ENCODE data around the gene RASL12.

Gene RASL12

DNA sequence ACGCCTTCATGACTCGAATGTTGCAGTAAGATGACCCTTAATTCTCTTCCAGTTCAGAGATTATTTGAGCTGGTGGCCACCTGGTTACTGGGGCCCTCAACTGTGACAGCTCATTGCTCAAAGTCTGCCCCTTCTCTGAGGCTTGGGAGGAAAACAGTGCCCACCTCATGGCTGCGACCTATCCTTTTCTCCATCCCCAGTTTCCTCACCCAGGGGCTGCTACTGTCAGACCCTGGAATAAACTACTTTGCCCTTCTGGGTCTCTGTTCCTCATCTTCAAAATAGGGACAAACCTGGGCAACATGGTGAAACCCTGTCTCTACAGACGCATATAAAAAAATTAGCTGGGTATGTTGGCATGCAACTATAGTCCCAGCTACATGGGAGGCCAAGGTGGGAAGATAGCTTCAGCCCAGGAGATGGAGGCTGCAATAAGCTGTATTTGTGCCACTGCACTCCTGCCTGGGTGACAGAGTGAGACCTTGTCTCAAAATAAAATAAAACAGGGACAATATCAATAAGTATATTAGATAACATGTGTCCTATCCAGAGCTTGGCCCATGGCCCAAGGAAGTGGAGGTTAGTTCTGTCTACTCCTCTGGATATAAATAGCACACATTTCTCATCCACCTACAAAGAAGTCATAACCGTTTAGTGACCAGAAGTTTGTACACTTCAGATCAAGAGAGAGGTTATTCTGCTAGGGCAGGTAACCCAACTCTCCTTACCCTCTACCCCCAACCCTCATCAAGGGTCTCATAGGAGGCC lies 2.2 kb upstream of the RASL12 start:
- no peak for TF ChIP-seq EZH2phosphoT487 (IDR thresholded peaks at IDR 0.05; ENCODE audit: borderline replicate concordance)
- TF ChIP-seq, protein P1, sequence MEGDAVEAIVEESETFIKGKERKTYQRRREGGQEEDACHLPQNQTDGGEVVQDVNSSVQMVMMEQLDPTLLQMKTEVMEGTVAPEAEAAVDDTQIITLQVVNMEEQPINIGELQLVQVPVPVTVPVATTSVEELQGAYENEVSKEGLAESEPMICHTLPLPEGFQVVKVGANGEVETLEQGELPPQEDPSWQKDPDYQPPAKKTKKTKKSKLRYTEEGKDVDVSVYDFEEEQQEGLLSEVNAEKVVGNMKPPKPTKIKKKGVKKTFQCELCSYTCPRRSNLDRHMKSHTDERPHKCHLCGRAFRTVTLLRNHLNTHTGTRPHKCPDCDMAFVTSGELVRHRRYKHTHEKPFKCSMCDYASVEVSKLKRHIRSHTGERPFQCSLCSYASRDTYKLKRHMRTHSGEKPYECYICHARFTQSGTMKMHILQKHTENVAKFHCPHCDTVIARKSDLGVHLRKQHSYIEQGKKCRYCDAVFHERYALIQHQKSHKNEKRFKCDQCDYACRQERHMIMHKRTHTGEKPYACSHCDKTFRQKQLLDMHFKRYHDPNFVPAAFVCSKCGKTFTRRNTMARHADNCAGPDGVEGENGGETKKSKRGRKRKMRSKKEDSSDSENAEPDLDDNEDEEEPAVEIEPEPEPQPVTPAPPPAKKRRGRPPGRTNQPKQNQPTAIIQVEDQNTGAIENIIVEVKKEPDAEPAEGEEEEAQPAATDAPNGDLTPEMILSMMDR (conservative IDR thresholded peaks at IDR 0.05; ENCODE audit: low read length), result no peak
- Histone ChIP-seq H3K79me2 (ENCODE audit: insufficient read depth, low read length) (no peaks in the 10 kb centered on the region), H4K20me1 (ENCODE audit: insufficient read depth, low read length, poor library complexity, severe bottlenecking) (no peaks in the 10 kb centered on the region), H3K4me3 (ENCODE audit: low read length, poor library complexity, severe bottlenecking) (no peak overlapping the region), H3K4me2 (ENCODE audit: low read depth, low read length, poor library complexity, severe bottlenecking) (no peak overlapping the region), H3K9ac (ENCODE audit: low read depth, low read length, poor library complexity, severe bottlenecking) (no peak overlapping the region), H3K9me2 (replicated peaks; ENCODE audit: low read depth, low read length) (no peaks in the 10 kb centered on the region), H3K4me1 (ENCODE audit: insufficient read depth, low read length, poor library complexity, severe bottlenecking) (peaks cover 21% of the 10 kb centered on the region), H3K9me3 (ENCODE audit: insufficient read depth, low read depth, low read length) (no peaks in the 10 kb centered on the region), H3K27me3 (ENCODE audit: insufficient read depth, low read length, poor library complexity, severe bottlenecking) (no peaks in the 10 kb centered on the region), H3K36me3 (ENCODE audit: insufficient read depth, low read length) (no peaks in the 10 kb centered on the region), H3F3A (ENCODE audit: low read depth) (no peaks in the 10 kb centered on the region), H2AFZ (ENCODE audit: low read length) (no peak overlapping the region)

DNA sequence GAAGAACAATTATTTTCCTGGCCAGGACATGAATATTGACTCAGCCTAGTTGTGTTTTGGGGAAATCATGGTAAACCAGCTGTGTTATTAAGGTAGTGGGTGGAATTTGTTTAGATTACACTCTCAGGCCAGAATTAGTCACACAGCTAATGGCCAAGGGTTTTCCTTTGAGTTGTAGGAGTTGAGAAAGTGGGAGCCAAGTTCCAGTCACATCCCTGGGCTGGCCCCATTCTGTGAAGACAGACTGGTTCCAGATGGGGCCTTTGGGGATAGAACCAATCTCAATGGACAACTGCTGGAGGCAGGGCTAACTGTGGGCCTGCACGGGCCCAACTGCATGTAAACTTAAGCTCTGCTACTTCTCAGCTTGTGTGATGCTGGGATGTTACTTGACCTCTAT lies 1.4 kb upstream of the RASL12 start:
- Histone ChIP-seq H3K9me3 (ENCODE audit: insufficient read depth, low read depth, low read length) (no peaks in the 10 kb centered on the region), H3K79me2 (ENCODE audit: insufficient read depth, low read length) (no peaks in the 10 kb centered on the region), H3K4me3 (ENCODE audit: low read length, poor library complexity, severe bottlenecking) (no peak overlapping the region), H3K4me2 (ENCODE audit: low read depth, low read length, poor library complexity, severe bottlenecking) (no peak overlapping the region), H3K9ac (ENCODE audit: low read depth, low read length, poor library complexity, severe bottlenecking) (no peak overlapping the region), H3K9me2 (replicated peaks; ENCODE audit: low read depth, low read length) (no peaks in the 10 kb centered on the region), H3K27me3 (ENCODE audit: insufficient read depth, low read length, poor library complexity, severe bottlenecking) (no peaks in the 10 kb centered on the region), H4K20me1 (ENCODE audit: insufficient read depth, low read length, poor library complexity, severe bottlenecking) (no peaks in the 10 kb centered on the region), H2AFZ (ENCODE audit: low read length) (no peak overlapping the region), H3K36me3 (ENCODE audit: insufficient read depth, low read length) (no peaks in the 10 kb centered on the region), H3K4me1 (ENCODE audit: insufficient read depth, low read length, poor library complexity, severe bottlenecking) (peaks cover 21% of the 10 kb centered on the region), H3F3A (ENCODE audit: low read depth) (no peaks in the 10 kb centered on the region)
- TF ChIP-seq EZH2phosphoT487 (IDR thresholded peaks at IDR 0.05; ENCODE audit: borderline replicate concordance), result no peak
- TF ChIP-seq, protein P1 (conservative IDR thresholded peaks at IDR 0.05; ENCODE audit: low read length), result no peak

DNA sequence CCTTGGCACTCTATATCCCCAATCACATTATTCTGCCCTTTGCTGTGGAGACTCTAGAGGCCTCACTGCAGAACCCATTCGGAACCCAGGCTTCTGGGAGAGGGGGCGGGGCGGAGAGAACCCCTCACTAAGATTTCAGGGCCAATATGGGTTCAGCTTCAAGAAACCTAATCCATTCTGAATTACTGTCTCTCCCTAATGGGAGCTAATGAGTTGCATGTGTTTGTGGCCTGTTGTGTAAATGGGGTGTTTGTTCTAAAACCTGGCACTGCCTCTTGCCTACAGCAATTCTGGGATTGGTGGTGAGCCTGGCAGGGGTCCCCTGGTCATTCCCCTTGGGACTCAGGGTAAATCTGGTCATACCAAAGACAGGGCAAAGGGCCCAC lies 605 bp upstream of the RASL12 start:
- H4K20me1 ChIP-seq (ENCODE audit: insufficient read depth, low read length, poor library complexity, severe bottlenecking), result no peaks in the 10 kb centered on the region
- no peaks in the 10 kb centered on the region for H3K79me2 ChIP-seq (ENCODE audit: insufficient read depth, low read length)
- H3K4me3 ChIP-seq (ENCODE audit: low read length, poor library complexity, severe bottlenecking), result no peak overlapping the region
- no peaks in the 10 kb centered on the region for H3K36me3 ChIP-seq (ENCODE audit: insufficient read depth, low read length)
- no peaks in the 10 kb centered on the region for H3K9me2 ChIP-seq (replicated peaks; ENCODE audit: low read depth, low read length)
- peaks cover 21% of the 10 kb centered on the region for H3K4me1 ChIP-seq (ENCODE audit: insufficient read depth, low read length, poor library complexity, severe bottlenecking)
- H3K9me3 ChIP-seq (ENCODE audit: insufficient read depth, low read depth, low read length), result no peaks in the 10 kb centered on the region
- H3K4me2 ChIP-seq (ENCODE audit: low read depth, low read length, poor library complexity, severe bottlenecking), result no peak overlapping the region
- H2AFZ ChIP-seq (ENCODE audit: low read length), result no peak overlapping the region
- no peak overlapping the region for H3K9ac ChIP-seq (ENCODE audit: low read depth, low read length, poor library complexity, severe bottlenecking)
- H3F3A ChIP-seq (ENCODE audit: low read depth), result no peaks in the 10 kb centered on the region
- no peaks in the 10 kb centered on the region for H3K27me3 ChIP-seq (ENCODE audit: insufficient read depth, low read length, poor library complexity, severe bottlenecking)
- TF ChIP-seq, protein P1 (conservative IDR thresholded peaks at IDR 0.05; ENCODE audit: low read length), result no peak
- no peak for TF ChIP-seq EZH2phosphoT487 (IDR thresholded peaks at IDR 0.05; ENCODE audit: borderline replicate concordance)

Data from Loucy (cell line).